Parathyroid adenoma (tissue), 2 donors: ENCODE results near the gene FOXE1.

Experiments
- H2AFZ ChIP-seq: fragments of 300-600 bp; sonication (generic); one replicate; pipeline ENCODE4 v1.7.0; 2017; ENCODE audit warnings: antibody characterized with exemption, mild to moderate bottlenecking
- H3K27ac ChIP-seq: fragments of 300-600 bp; sonication (generic); one replicate; pipeline ENCODE4 v1.7.0; 2017
- H3K27me3 ChIP-seq: fragments of 300-600 bp; sonication (generic); one replicate; pipeline ENCODE4 v1.7.0; 2017; ENCODE audit warnings: low read length; ENCODE audit not compliant: control insufficient read depth, insufficient read depth
- H3K36me3 ChIP-seq: fragments of 300-600 bp; sonication (generic); one replicate; pipeline ENCODE4 v1.7.0; 2017; ENCODE audit warnings: low read length; ENCODE audit not compliant: control insufficient read depth, insufficient read depth
- H3K4me1 ChIP-seq: fragments of 300-600 bp; sonication (generic); one replicate; pipeline ENCODE4 v1.7.0; 2017; ENCODE audit warnings: control low read depth
- H3K4me2 ChIP-seq: fragments of 300-600 bp; sonication (generic); one replicate; pipeline ENCODE4 v1.7.0; 2017; ENCODE audit warnings: low read length
- H3K4me3 ChIP-seq: fragments of 300-600 bp; sonication (generic); one replicate; pipeline ENCODE4 v1.7.0; 2017; ENCODE audit warnings: low read depth, low read length
- H3K79me2 ChIP-seq: fragments of 300-600 bp; sonication (generic); one replicate; pipeline ENCODE4 v1.7.0; 2017; ENCODE audit warnings: control low read depth
- H3K9ac ChIP-seq: fragments of 300-600 bp; sonication (generic); one replicate; pipeline ENCODE4 v1.7.0; 2017; ENCODE audit warnings: mild to moderate bottlenecking
- H3K9me3 ChIP-seq: fragments of 300-600 bp; sonication (generic); one replicate; pipeline ENCODE4 v1.7.0; 2017; ENCODE audit warnings: low read length; ENCODE audit not compliant: control insufficient read depth
- CTCF ChIP-seq: fragments of 300-600 bp; sonication (generic); IDR thresholded peaks from one replicate; pipeline ENCODE4 v1.7.0; 2017; ENCODE audit warnings: antibody characterized with exemption, mild to moderate bottlenecking
- donor health status: primary hyperparathyroidism.

The FOXE1 gene

GRCh38 chr9:97873882-97874281, 20.9 kb downstream of the FOXE1 start:
- TF ChIP-seq CTCF, result no peak
- H3K4me1 ChIP-seq, result no peaks in the 10 kb centered on the region

DNA sequence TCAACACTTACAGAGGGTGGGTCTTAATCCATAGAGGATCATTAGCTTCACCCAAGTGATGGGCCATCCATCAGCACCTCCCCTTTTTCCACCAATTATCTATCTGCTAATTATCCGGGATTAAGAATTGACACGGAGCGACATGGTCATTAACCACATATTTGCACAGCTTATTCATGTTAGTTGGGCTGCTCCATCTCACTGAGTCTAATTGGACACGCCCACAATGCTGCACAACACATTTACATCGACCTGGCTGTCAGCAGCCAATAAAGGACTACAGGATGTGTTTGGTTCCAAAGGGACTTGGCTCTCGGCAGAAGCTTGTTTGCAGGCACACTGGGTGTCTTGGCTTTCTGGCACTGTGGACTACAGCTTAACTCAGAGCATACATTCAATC, 21.6 kb downstream of the FOXE1 start:
- no peaks in the 10 kb centered on the region for H3K36me3 ChIP-seq
- H3K4me2 ChIP-seq, result no peak overlapping the region
- H3K27ac ChIP-seq, result no peak overlapping the region
- no peak overlapping the region for H3K4me3 ChIP-seq
- H3K9me3 ChIP-seq, result no peaks in the 10 kb centered on the region
- no peaks in the 10 kb centered on the region for H3K4me1 ChIP-seq
- no peak for TF ChIP-seq CTCF
- H3K27me3 ChIP-seq, result no peaks in the 10 kb centered on the region
- no peak overlapping the region for H2AFZ ChIP-seq
- H3K79me2 ChIP-seq, result no peaks in the 10 kb centered on the region
- no peak overlapping the region for H3K9ac ChIP-seq

More at GRCh38 chr9:97873882-97874281, 20.9 kb downstream of the FOXE1 start:
- H3K27me3 ChIP-seq, result no peaks in the 10 kb centered on the region
- H3K36me3 ChIP-seq, result no peaks in the 10 kb centered on the region
- H2AFZ ChIP-seq, result no peak overlapping the region
- no peaks in the 10 kb centered on the region for H3K9me3 ChIP-seq
- no peak overlapping the region for H3K9ac ChIP-seq
- H3K79me2 ChIP-seq, result no peaks in the 10 kb centered on the region
- H3K4me2 ChIP-seq, result no peak overlapping the region
- no peak overlapping the region for H3K27ac ChIP-seq
- no peak overlapping the region for H3K4me3 ChIP-seq

GRCh38 chr9:97875111-97875510, 22.1 kb downstream of the FOXE1 start:
- H2AFZ ChIP-seq, result no peak overlapping the region
- TF ChIP-seq CTCF, result no peak

DNA sequence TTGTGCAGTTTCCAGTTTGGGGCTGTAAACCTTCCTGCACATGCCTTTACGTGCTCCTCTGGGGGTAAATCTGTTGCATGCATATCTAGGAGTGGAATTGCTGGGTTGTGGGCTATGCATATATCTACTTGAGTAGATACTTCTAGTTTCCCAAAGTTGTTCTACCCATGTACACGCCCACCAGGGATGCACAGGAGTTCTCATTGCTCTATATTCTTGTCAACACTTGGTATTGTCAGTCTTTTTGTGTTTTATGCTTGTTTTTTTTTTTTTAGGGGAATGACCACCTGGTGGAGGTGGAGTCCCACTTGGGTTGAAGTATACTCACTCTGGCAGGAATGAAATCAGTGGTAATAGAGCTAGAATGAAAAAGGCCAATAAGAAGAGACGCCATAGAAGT, 23.0 kb downstream of the FOXE1 start:
- Histone ChIP-seq H2AFZ (no peak overlapping the region), H3K4me3 (no peak overlapping the region), H3K27ac (no peak overlapping the region), H3K4me2 (no peak overlapping the region), H3K9ac (no peak overlapping the region), H3K9me3 (no peaks in the 10 kb centered on the region), H3K79me2 (no peaks in the 10 kb centered on the region), H3K4me1 (no peaks in the 10 kb centered on the region), H3K36me3 (no peaks in the 10 kb centered on the region), H3K27me3 (no peaks in the 10 kb centered on the region)
- TF ChIP-seq CTCF, result no peak

More at GRCh38 chr9:97875111-97875510, 22.1 kb downstream of the FOXE1 start:
- Histone ChIP-seq H3K4me3 (no peak overlapping the region), H3K36me3 (no peaks in the 10 kb centered on the region), H3K9ac (no peak overlapping the region), H3K79me2 (no peaks in the 10 kb centered on the region), H3K27me3 (no peaks in the 10 kb centered on the region), H3K9me3 (no peaks in the 10 kb centered on the region), H3K4me2 (no peak overlapping the region), H3K27ac (no peak overlapping the region), H3K4me1 (no peaks in the 10 kb centered on the region)

- Histone ChIP-seq H2AFZ (no peak overlapping the region), H3K4me3 (no peak overlapping the region), H3K27me3 (no peaks in the 10 kb centered on the region), H3K4me1 (no peaks in the 10 kb centered on the region), H3K79me2 (no peaks in the 10 kb centered on the region), H3K9ac (no peak overlapping the region), H3K9me3 (no peaks in the 10 kb centered on the region), H3K36me3 (no peaks in the 10 kb centered on the region), H3K4me2 (no peak overlapping the region), H3K27ac (no peak overlapping the region)
- no peak for TF ChIP-seq CTCF
These were observed 27.3 kb downstream of the FOXE1 start for GRCh38 chr9:97880336-97880735.
